Measurements from ENCODE around the gene REEP1.
"Not testable (repeated sequence)": the region's sequence is repeated elsewhere in the genome, so short reads cannot be mapped to it uniquely, and the experiment has no call there.

The REEP1 gene

DNA sequence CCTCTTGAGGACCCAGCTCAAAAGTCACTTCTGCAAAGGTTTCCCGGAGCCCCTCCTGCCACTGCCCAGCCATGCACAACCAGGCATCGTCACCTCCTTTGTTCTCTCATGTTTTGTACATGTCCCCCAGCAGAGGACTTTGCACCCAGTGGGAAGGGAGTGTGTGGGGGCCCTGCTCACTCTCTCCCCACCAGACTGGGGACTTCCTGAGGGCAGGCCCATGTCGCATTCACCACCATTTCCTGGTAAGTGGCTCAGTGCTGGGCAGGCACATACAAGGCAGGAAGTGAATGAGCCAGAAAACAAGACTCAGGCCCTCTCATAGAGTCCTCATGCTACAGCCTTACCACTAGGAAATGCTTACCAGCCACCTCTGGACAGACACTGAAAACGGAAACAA is 119.3 kb downstream of the REEP1 start:
- no peak for DNase-seq

DNA sequence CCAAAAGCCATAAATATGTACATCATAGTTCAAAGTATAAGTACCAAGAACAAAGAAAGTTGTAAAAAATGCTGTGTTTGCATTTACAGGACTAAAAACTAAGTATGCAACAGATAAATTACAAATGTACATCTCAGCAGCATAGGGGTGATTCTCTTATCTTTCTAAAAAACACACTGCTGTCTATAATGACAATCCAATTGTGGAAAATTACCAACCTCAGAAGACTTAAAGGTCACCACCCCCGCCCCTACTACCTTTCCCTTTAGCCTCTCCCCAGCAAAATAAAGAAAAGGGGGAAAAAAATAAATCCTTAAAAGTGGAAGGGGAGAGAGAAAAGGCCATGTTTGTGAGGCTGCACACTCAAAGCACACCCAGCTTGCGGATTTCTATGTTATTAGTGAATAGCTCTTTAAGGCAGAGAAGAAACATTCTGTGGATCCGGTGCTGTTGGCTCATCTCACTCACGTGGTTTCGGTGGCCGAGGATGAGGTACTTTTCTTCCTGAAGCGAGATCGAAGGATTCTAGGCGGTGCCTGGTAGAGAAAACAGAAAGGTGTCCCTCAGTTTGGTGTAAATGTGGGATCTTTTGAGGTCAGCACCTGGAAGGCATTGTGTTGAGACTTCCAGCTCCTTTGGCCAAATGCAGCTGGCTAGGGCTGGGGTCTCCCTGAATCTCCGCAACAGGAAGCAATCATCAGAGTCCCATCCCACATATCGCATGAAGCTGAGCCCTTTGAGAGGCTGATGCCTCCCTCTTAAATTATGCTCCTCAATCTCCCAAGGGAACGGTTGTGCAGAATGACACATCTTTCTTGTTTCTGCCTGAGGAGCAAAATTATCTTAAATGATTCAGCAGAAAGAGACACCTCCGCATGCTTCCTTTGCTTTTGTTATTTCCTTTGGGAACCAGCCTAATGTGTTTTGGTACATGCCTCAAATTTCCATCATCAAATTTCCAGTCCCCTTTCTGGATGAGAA is 120.6 kb downstream of the REEP1 start:
- DNase-seq = no peak

DNA sequence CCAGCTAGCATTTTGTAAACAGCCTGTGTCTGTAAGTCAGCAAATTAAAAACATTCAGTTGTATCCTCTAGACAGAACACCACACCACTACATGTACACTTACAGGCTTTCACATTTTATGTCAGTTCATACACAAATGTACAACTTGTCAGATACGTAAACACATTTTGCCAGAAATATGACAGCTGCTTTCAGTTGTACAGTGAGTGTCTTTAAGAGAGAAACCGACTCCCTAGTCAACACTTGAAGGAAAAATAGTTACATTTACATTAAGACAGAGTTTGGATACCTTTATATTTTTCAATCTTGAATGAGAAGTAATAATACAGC is 123.0 kb downstream of the REEP1 start:
- no peak for DNase-seq

DNA sequence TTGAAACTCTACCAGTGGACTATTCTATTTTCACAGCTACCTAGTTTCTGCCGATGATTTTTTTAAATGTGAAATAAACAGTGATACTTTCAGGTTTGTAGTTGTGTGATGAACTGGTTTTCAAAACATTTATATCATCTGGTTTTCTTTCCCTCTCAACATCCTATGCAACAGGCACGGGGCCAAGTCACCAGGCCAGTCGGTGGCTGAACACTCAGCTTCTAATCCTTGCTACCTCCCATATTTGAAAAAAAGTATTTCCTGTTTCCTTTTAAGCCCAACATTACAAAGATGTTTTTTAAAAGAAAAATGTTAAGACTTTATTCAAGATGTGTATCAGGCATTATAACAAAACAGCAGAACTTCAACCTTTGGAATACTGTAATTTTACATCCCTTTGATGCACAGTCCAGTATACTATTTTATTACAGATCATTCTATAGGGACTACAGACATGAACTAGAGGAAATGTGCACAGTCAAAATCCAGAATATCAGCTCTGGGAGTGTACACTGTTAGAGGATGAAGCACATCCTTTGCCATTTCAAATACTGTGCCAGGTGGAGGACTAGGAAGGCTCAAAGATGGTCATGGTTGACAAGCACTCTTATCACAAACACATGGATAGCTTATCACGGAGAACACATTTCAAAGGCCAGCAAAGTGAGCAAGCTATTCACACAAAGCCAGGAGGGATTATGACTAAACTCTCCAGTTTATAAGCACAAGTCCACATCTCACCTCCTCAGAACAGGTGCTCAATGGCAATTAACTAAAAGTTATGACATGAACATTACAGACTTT is 123.5 kb downstream of the REEP1 start:
- no peak for DNase-seq

DNA sequence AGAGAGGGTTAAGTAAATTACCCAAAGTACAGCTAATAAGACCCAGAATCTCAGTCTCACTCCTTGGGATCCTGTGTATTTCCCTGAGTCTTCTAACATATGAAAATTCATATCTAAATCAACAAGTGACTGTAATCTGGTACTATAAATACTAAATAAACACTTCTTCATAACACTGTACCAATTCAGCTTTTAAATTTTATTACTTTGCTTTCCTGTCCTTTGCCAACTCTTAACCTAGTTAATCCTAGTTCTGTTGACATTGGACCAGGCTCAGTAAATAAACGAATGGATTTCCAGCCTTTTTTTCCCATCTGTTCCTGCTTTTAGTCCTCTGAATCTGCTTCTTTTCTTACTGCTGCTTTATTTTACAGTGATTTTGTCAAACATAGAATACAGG is 124.4 kb downstream of the REEP1 start:
- DNase-seq = no peak

DNA sequence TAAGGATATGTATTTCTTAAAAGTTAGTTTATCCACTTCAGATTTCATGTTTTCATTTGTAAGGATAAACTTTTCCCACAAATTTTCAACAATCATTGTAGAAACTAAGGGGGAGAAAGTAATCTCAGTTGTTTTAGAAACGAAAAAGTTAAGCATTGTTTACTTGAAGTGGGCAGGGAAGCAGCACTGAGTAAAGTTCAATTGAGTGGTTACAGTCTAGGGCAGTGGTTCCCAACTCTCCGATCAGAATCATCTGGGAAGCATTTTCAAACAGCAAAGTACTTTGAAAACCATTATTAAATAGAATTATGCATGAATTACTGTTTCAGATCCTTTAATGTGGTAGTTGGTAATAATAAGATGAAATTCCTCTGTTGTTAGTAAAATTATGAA is 125.6 kb downstream of the REEP1 start:
- DNase-seq = no peak

DNA sequence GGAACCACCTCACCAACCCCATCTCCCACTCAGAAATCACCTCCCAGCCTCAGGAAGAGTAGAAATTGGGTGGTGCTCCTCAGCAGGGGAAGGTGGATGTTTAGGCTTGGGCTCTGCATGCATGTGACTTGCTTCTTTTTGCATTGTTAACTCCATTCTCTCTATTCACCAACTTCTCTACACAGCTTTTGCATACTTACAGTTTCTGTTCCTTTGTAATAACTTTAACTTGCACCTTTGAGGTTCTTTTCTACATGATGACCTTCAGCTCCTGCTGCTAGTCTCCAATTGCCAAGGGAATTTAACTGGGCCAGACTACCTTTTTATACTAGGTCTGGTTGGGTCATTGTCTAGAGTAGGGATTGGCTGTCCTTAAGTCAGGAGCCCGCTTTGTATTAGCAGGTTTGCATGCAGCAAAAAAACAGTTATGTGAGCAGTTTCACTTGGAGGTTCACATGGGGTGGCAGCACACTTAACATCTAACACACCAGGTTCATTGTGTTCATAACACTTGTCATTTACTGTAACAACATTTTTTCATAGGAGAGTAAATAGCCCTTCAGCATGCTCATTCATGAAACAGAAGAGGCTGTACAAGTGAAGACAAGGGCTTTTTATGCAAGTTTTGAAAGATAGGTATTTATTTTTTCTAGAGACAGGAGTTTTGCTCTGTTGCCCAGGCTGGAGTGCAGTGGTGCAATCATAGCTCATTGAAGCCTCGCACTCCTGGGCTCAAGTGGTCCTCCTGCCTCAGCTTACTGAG is 126.2 kb downstream of the REEP1 start:
- DNase-seq = no peak

DNA sequence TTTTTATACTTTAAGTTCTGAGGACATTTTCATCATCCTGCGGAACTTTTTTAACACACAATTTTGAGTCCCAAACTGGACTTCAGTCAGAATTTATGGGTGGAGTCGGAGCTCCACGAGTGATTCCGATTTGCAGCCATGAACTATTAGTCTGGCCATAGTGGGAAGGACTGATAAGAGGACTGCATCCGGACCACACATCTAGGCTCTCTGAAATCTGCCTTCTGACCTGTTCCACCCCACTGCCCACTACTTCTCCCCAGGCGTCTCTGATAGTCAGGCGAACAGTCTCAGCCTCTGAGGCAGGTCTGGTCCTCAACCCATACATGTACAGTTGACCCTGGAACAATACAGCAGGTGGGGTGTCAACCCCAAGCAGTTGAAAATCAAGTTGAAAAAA is 133.0 kb downstream of the REEP1 start:
- DNase-seq = no peak

DNA sequence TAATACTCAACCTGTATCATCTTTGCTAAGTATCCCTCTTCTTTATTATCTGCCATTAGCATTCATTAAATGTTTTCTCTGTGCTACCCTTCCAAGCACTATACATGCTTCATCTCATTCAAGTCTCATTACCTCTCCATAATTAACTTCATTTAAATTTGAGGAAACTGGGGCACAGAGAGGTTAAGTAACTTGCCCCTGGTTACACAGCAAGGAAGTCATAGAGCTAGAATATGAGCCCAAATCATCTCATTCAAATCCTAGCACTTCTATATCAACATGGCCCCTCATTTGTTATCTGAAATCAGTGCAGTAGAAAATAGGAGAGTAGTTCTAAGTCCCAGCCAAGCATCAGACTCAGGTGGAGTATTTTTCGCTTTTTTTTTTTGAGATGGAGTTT is 133.8 kb downstream of the REEP1 start:
- no peak for DNase-seq

DNA sequence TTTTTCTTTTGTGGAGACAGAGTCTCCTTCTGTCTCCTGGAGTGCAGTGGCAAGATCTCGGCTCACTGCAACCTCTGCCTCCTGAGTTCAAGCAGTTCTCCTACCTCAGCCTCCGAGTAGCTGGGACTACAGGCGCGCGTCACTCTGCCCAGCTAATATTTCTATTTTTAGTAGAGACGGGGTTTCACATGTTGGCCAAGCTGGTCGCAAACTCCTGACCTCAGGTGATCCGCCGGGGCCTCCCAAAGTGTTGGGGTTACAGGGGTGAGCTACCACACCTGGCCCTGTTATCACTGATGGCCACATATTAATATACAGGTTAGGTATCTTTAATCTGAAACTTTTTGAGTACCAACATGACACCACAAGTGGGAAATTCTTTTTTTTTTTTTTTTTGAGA is 134.7 kb downstream of the REEP1 start:
- DNase-seq = no peak

DNA sequence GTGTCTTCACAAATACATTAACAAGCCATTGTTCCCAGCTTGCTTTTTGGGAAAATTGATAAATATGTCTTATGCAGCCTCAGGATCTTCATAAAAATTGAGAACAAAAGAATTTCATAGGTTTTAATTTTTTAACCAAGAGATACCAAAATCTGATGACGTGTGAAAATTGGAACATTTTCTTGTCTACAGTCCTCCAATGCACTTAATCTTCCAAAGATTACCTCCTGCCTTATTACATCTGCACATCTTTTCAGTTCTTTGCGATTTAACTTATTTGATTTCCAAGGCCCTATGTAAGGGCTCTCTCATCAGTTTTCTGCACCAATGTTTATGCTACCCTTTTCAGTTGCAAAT is 135.1 kb downstream of the REEP1 start:
- DNase-seq = no peak

DNA sequence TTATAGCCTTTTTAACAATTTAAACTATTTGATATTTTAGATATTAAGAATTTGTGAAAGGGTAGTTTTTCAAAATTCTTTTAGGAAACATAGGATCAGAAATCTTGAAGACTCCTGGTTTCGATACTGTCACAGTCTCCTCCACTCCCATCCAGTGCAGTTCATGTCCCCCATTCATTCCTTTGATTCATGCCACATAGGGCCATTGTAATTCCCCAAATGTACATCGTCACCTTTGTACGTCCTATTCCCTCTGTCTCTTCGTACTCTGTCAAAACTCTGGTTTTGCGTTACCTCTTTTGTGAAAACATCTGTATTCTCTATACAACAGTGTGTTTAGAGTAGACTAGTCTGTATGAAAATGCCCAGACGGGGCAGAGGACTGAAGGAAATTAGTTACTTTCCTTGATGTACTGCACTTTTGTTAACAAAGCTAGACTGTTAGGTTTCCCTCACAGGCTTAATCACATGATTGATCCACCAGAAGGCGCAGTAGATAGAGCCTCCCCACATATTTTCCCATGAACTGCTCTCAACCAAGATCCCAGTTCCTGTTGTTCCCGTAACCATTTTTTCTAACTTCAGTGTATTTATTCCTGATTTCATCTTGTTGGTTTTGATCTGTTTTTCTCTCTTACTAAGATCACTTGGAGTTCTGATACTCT is 135.6 kb downstream of the REEP1 start:
- no peak for DNase-seq

DNA sequence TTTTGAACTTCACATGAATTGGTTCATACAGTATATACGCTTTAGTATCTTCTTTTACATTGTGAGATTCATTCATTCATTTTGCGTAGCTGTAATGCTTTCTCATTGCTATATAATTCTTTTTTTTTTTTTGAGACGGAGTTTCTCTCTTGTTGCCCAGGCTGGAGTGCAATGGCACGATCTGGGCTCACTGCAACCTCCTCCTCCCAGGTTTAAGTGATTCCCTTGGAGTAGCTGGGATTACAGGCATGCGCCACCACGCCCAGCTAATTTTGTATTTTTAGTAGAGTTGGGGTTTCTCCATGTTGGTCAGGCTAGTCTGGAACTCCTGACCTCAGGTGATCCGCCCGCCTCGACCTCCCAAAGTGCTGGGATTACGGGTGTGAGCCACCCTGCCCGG is 136.9 kb downstream of the REEP1 start:
- not testable (repeated sequence) for DNase-seq

DNA sequence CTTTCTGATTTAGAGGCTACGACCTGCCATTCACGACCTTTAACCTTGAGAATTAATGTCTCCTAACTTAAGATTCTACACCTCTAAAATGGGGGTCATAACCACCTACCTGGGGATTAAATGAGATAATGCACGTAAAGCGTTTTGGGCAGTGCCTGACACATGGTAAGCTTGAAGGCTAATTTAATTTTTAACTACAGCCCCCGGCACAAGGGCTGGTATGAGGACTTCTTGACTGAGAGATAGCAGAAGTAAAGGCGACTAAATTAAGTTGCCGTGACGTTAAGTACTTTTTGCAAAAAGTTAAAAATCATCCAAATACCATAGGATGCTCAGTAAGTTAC is 137.6 kb downstream of the REEP1 start:
- DNase-seq = no peak

DNA sequence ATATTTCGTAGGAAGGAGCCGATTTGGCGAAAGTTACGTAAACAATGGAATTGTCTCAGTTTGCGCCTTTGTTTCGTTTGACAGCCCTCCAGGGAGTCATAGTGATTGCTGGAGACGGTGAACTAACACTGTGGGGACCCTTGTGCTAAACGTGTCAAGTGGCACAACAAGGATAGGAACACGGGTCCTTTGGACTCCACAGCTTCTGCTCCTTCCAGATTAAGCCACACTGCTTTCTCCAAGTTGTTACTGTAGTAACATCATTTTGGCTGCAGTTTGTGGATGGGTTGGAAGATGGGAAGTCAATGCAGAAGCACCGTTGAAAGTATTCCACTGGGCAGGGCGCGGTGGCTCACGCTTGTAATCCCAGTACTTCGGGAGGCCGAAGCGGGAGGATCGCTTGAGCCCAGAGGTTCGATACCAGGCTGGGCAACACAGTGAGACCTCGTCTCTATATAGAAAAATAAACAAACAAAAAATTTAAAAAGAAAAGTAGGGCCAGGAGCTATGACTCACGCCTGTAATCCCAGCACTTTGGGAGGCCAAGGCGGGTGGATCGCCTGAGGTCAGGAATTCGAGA is 141.5 kb downstream of the REEP1 start:
- no peak for DNase-seq

DNA sequence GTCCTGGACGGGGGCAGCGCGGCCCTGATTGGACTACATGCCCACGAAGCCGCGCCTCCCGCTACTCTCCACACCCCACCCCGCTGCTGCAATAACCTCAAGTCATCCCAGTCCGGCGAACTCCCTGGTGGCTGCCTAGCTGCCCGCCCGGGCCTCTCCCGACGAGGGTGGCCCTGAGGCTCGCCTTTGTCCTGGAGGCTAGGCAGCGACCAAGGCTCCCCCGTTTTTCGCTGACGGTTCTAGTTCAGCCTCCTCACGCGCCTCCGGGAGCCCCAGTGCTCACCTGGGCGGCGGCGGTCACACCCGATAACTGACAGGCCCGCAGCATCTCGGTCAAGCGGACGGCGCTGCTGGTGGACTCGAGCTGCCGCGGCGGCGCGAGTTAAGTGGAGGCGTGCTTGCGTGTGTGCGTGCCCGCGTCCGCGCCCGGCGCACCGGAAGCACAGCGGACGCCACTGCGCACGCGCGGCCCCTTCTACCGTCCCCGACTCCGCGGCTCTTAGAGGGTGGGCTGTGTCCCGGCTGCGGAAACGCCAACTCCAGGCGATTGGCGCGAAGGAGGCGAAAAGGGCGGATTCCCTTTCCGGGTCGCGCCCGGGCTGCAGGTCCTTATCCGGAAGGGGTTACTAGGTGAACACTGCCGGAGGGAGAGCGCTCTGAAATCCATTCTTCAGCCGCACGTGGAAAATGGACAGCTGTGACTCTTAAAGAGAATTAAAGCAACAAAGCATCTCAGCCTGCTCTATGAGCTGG is 142.2 kb downstream of the REEP1 start, which contains the start of gene IMMT:
Gene IMMT, minus strand, starts transcription at position 408 of the 753 bp plus-strand sequence. Its CDS starts 80 bp downstream, at position 328.
- peak; percentile 90 for DNase-seq

DNA sequence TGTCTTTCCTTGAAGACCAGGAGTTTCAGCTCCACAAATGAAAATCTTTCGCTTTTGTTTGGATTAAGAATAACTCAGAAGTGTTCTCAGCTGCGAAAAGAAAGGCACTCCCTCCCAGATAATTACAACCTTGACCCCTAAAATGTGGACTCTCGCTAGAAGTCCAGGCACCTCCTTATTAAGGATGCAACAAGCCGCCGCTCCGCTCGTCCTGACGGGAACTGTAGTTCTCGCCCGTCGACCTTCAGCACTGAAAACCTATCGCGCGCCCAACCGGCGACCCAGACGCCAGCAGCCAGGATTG is 142.7 kb downstream of the REEP1 start:
- no peak for DNase-seq

DNA sequence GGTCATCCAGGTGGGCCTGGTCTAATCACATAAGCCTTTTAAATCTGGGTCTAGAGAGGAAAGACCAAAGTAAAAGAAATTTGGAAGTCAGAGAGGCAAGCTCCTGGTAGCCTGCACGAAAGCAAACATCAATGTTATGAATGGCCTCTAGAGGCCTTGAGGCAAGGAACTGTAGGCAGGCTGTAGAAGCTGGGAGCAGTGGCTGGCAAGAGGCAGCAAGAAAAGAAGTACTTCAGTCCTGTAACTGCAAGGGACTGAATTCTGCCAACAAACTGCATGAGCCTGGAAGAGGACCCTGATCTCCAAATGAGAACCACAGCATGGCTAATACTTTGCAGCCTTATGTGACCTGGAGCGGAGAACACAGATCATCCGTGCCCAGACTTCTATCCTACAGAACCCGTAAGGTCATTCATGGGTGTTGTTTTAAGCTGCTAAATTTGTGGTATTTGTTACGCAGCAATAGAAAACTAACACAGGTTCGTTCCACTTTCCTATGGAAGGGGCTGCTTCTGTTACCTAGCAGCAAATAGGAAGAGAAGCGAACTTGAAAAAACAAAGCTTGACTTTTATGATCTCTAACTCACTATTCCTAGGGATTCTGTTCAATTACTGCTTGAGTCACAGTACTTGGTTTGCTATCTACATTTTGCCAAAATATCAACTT is 143.4 kb downstream of the REEP1 start:
- no peak for DNase-seq

DNA sequence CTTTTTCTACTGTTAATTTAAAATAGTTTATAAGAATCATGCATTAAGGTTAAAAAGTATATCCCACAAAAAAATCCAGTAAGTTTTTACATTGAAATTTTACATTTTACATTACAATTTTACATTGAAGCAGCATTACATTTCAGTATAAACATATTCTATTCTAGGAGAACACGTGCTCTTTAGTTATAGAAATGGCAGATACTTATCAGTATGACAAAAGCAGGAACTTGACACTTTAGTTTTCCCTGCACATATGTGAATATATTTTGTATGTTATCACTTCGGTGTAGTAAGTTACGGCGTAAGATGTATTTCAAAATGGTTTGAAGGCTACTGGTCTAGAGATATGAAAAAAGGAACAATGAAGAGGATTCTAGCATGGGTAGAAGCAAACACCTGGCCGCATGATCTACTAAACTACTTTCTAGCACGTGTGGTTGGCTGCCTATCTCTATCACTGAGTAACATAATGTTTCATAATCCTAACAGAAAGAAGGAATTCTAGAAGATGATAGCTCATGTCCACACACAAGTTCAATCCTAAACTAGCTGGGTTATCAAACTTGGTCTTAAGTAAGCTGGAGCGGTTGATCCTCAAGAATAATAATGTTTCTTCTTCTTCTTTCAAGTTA is 147.5 kb downstream of the REEP1 start:
- DNase-seq = no peak

DNA sequence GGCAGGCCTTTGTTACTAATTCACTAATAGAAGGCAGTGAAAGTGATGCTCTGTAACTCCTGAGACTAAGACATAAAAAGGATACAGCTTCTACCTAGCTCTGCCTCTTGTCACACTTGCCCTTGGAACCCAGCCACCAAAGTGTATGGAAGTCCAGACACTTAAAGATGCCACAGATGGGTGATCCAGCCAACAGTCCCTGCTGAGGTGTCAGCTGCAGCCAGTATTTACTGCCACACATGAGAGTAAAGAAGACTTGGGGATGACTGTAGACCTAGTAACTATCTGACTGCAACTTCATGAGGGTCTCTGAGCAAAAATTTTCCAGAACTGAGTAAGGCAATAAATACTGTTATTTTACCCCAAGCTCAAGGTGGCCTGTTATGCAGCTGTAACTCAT is 151.0 kb downstream of the REEP1 start:
- no peak for DNase-seq

All from effector CD8-positive, alpha-beta T cell (primary cell).